Measurements from ENCODE around the gene CEP112.

- TF ChIP-seq CTCF (IDR thresholded peaks at IDR 0.05) (no peak), EP300 (IDR thresholded peaks at IDR 0.05; ENCODE audit: low read depth) (no peak)
Measured at GRCh38 chr17:65856865-65857264, 335.1 kb downstream of the CEP112 start.
